K562 (cell line): ENCODE results near the gene PTOV1. TPM values are rescaled to one million over a fixed set of nuclear protein-coding genes. Genes with fewer than 3 reads are reported as not detected.

ENCODE experiments used
- SAFB2 ChIP-seq: fragments of 200-400 bp; formaldehyde crosslinking; IDR thresholded peaks from 2 replicates; pipeline ENCODE4 v1.6.1; 2018; ENCODE audit warnings: borderline replicate concordance, low read length, low read depth, moderate library complexity; ENCODE audit not compliant: severe bottlenecking
- STAT5B ChIP-seq: fragments of 250-450 bp; sonication (Bioruptor Pico); IDR thresholded peaks from 2 replicates; pipeline ENCODE4 v1.8.0; 2021; ENCODE audit warnings: mild to moderate bottlenecking, inconsistent platforms
- ZBTB8A ChIP-seq: fragments of 450-650 bp; IDR thresholded peaks from 2 replicates; pipeline ENCODE4 v1.6.1; 2018; ENCODE audit warnings: mild to moderate bottlenecking, moderate library complexity; ENCODE audit not compliant: partially characterized antibody
- ZFP36 ChIP-seq: fragments of 150-350 bp; IDR thresholded peaks from 2 replicates; pipeline ENCODE4 v1.6.1; 2018; ENCODE audit warnings: low read length, low read depth; ENCODE audit not compliant: partially characterized antibody
- ZNF75A ChIP-seq: fragments of 450-650 bp; formaldehyde crosslinking; IDR thresholded peaks from 2 replicates; pipeline ENCODE4 v1.4.0; 2020; ENCODE audit warnings: mild to moderate bottlenecking
- polyA plus RNA-seq, 8 experiments: library from polyadenylated mRNA; depleted of rRNA in 4 of 8; stranded (reverse) in 5 of 8; unstranded in 3 of 8; fragments of >200 nt; fragmentation: Nextera tagmentation in 2 of 8; fragmentation: Illumina TruSeq in 1 of 8; extraction: Ambion mirVana in 2 of 8; extraction: Trizol in 1 of 8; gene quantifications; 2 replicates each; pipeline versions ENCODE4 v1.2.1 to v1.2.3, GENCODE V29; 2011 to 2014; ENCODE audit warnings: inconsistent platforms in 1 of 8, missing spikeins in 1 of 8
- total RNA-seq, 7 experiments: library from RNA; depleted of rRNA in 6 of 7; stranded (reverse); fragments of >200 nt in 6 of 7; fragmentation: Illumina TruSeq in 2 of 7; extraction: Trizol in 2 of 7; gene quantifications; 2 replicates each; pipeline versions ENCODE4 v1.2.1 to v1.2.3, GENCODE V29; 2011 to 2021; ENCODE audit warnings: low replicate concordance in 1 of 7
- TF ChIP-seq, protein P1 (sequence below): sonication (generic); IDR thresholded peaks from 2 replicates; pipeline ENCODE4 v1.6.1; 2016
- TF ChIP-seq, protein P2 (sequence below): fragments of 250-450 bp; sonication (Bioruptor Pico); IDR thresholded peaks from 2 replicates; pipeline ENCODE4 v1.8.0; 2022; ENCODE audit warnings: moderate library complexity, mild to moderate bottlenecking, inconsistent platforms
- TF ChIP-seq, protein P3 (sequence below): fragments of 450-650 bp; formaldehyde crosslinking; IDR thresholded peaks from 2 replicates; pipeline ENCODE4 v1.4.0; 2022; ENCODE audit warnings: mild to moderate bottlenecking, moderate library complexity
- TF ChIP-seq, protein P4 (sequence below): sonication (generic); formaldehyde crosslinking; IDR thresholded peaks from 2 replicates; pipeline ENCODE4 v1.8.0; 2023; ENCODE audit warnings: mild to moderate bottlenecking, missing genetic modification reagents
- TF ChIP-seq, protein P5 (sequence below), 2 experiments: fragments of 450-650 bp; formaldehyde crosslinking in 1 of 2; IDR thresholded peaks; 2 replicates each; pipeline versions ENCODE4 v1.4.0 to v1.6.1; 2014 to 2020; ENCODE audit warnings: mild to moderate bottlenecking in 2 of 2, borderline replicate concordance in 1 of 2, low read depth in 1 of 2

Gene PTOV1
- total and polyA plus RNA-seq, 9 of the 15 experiments (the other 6 are each of a cell fraction or from before 2014, with no cell fraction given) = 4.9 to 169 (median 43.5) TPM

DNA sequence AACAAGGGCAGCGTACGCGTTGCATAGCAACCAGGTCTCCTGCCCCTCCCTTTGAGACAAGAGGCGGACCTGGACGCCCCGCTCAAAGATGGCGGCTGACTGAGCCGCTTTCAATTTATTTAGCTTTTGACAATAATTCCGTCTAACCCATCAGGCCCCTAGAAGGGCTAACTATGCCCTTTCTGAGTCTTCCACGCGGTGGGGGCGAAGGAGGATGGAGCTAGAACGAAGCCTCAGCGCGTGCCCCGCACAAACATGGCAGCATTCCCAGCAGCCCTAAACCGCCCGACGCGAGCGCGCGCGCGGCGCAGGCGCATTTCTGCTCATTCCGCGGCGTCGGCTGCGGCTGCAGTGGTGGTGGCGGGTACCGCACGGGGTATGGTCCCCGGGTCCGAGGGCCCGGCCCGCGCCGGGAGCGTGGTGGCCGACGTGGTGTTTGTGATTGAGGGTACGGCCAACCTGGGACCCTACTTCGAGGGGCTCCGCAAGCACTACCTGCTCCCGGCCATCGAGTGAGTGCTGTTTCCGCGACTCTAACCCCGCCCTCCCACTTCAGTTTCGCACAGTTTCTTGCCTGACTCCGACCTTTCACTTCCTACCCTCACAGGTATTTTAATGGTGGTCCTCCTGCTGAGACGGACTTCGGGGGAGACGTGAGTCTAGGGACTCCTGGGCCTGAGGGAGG is 32.9 kb upstream of the PTOV1 start, which contains the start of gene MED25 (continued):
- TF ChIP-seq SAFB2 = no peak
- no peak for TF ChIP-seq ZBTB8A
- 0 out of 2 replicates have a peak, but pooled peaks have one; percentile 33 for TF ChIP-seq ZNF75A (CRISPR knock-in tag)
- no peak for TF ChIP-seq ZFP36
- TF ChIP-seq, protein P1, sequence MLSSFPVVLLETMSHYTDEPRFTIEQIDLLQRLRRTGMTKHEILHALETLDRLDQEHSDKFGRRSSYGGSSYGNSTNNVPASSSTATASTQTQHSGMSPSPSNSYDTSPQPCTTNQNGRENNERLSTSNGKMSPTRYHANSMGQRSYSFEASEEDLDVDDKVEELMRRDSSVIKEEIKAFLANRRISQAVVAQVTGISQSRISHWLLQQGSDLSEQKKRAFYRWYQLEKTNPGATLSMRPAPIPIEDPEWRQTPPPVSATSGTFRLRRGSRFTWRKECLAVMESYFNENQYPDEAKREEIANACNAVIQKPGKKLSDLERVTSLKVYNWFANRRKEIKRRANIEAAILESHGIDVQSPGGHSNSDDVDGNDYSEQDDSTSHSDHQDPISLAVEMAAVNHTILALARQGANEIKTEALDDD = no peak
- TF ChIP-seq, protein P2, sequence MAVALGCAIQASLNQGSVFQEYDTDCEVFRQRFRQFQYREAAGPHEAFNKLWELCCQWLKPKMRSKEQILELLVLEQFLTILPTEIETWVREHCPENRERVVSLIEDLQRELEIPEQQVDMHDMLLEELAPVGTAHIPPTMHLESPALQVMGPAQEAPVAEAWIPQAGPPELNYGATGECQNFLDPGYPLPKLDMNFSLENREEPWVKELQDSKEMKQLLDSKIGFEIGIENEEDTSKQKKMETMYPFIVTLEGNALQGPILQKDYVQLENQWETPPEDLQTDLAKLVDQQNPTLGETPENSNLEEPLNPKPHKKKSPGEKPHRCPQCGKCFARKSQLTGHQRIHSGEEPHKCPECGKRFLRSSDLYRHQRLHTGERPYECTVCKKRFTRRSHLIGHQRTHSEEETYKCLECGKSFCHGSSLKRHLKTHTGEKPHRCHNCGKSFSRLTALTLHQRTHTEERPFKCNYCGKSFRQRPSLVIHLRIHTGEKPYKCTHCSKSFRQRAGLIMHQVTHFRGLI (CRISPR knock-in tag) = peak; percentile 72
- no peak for TF ChIP-seq STAT5B
- TF ChIP-seq, protein P3, sequence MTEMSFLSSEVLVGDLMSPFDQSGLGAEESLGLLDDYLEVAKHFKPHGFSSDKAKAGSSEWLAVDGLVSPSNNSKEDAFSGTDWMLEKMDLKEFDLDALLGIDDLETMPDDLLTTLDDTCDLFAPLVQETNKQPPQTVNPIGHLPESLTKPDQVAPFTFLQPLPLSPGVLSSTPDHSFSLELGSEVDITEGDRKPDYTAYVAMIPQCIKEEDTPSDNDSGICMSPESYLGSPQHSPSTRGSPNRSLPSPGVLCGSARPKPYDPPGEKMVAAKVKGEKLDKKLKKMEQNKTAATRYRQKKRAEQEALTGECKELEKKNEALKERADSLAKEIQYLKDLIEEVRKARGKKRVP (CRISPR knock-in tag) = peak; percentile 39; the same call in 1 of the 2 replicates
- TF ChIP-seq, protein P4, sequence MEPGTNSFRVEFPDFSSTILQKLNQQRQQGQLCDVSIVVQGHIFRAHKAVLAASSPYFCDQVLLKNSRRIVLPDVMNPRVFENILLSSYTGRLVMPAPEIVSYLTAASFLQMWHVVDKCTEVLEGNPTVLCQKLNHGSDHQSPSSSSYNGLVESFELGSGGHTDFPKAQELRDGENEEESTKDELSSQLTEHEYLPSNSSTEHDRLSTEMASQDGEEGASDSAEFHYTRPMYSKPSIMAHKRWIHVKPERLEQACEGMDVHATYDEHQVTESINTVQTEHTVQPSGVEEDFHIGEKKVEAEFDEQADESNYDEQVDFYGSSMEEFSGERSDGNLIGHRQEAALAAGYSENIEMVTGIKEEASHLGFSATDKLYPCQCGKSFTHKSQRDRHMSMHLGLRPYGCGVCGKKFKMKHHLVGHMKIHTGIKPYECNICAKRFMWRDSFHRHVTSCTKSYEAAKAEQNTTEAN (CRISPR knock-in tag) = no peak; the same call in 1 of the 2 replicates
- TF ChIP-seq, protein P5, sequence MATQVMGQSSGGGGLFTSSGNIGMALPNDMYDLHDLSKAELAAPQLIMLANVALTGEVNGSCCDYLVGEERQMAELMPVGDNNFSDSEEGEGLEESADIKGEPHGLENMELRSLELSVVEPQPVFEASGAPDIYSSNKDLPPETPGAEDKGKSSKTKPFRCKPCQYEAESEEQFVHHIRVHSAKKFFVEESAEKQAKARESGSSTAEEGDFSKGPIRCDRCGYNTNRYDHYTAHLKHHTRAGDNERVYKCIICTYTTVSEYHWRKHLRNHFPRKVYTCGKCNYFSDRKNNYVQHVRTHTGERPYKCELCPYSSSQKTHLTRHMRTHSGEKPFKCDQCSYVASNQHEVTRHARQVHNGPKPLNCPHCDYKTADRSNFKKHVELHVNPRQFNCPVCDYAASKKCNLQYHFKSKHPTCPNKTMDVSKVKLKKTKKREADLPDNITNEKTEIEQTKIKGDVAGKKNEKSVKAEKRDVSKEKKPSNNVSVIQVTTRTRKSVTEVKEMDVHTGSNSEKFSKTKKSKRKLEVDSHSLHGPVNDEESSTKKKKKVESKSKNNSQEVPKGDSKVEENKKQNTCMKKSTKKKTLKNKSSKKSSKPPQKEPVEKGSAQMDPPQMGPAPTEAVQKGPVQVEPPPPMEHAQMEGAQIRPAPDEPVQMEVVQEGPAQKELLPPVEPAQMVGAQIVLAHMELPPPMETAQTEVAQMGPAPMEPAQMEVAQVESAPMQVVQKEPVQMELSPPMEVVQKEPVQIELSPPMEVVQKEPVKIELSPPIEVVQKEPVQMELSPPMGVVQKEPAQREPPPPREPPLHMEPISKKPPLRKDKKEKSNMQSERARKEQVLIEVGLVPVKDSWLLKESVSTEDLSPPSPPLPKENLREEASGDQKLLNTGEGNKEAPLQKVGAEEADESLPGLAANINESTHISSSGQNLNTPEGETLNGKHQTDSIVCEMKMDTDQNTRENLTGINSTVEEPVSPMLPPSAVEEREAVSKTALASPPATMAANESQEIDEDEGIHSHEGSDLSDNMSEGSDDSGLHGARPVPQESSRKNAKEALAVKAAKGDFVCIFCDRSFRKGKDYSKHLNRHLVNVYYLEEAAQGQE (IDR thresholded peaks at IDR 0.05; ENCODE audit: borderline replicate concordance) = peak; percentile 93
- TF ChIP-seq, protein P5 (CRISPR knock-in tag; IDR thresholded peaks at IDR 0.05; ENCODE audit: low read depth) = no peak
